ENCODE results near the gene HSD11B2.

- no peak for TF ChIP-seq CTCF (IDR thresholded peaks at IDR 0.05)
- TF ChIP-seq POLR2A (IDR thresholded peaks at IDR 0.05), result no peak
Observed at GRCh38 chr16:67400901-67401300, 30.0 kb upstream of the HSD11B2 start.
